SK-N-MC (cell line): Measurements from ENCODE around the gene CPEB2.

Source experiments
- DNase-seq: peaks from one replicate; pipeline ENCODE4 v3.0.0-alpha.2; 2011; ENCODE audit warnings: low read depth, low spot score
- H3K27ac ChIP-seq: fragments of 200-600 bp; sonication (generic); 2 replicates; pipeline ENCODE4 v1.5.1; 2016; ENCODE audit warnings: mixed run types
- H3K36me3 ChIP-seq: fragments of 200-600 bp; sonication (generic); 2 replicates; pipeline ENCODE4 v1.6.1; 2017; ENCODE audit warnings: antibody characterized with exemption, low read length, mixed read lengths; ENCODE audit not compliant: insufficient read depth
- H3K4me3 ChIP-seq: fragments of 200-600 bp; sonication (generic); 2 replicates; pipeline ENCODE4 v1.5.1; 2016
- H3K9ac ChIP-seq: fragments of 200-600 bp; sonication (generic); 2 replicates; pipeline ENCODE4 v1.8.0; 2017; ENCODE audit warnings: mixed run types, mixed read lengths; ENCODE audit not compliant: insufficient read length
- H3K9me3 ChIP-seq: fragments of 200-600 bp; sonication (generic); 2 replicates; pipeline ENCODE4 v1.6.1; 2017; ENCODE audit warnings: low read depth, mild to moderate bottlenecking, antibody characterized with exemption, low read length, moderate library complexity, mixed read lengths
- EZH2 ChIP-seq: fragments of 200-600 bp; sonication (generic); IDR thresholded peaks from one replicate; pipeline ENCODE4 v1.6.1; 2017; ENCODE audit warnings: antibody characterized with exemption
- FOXP2 ChIP-seq: optimal IDR thresholded peaks from 2 replicates; pipeline ENCODE3; 2011; ENCODE audit warnings: mild to moderate bottlenecking, moderate library complexity; ENCODE audit not compliant: insufficient read depth; ENCODE audit errors: extremely low read length, control extremely low read depth
- POLR2AphosphoS5 ChIP-seq: IDR thresholded peaks from 2 replicates; pipeline ENCODE4 v1.6.1; 2012; ENCODE audit warnings: mild to moderate bottlenecking, low read depth, low read length, borderline replicate concordance

The CPEB2 gene

DNA sequence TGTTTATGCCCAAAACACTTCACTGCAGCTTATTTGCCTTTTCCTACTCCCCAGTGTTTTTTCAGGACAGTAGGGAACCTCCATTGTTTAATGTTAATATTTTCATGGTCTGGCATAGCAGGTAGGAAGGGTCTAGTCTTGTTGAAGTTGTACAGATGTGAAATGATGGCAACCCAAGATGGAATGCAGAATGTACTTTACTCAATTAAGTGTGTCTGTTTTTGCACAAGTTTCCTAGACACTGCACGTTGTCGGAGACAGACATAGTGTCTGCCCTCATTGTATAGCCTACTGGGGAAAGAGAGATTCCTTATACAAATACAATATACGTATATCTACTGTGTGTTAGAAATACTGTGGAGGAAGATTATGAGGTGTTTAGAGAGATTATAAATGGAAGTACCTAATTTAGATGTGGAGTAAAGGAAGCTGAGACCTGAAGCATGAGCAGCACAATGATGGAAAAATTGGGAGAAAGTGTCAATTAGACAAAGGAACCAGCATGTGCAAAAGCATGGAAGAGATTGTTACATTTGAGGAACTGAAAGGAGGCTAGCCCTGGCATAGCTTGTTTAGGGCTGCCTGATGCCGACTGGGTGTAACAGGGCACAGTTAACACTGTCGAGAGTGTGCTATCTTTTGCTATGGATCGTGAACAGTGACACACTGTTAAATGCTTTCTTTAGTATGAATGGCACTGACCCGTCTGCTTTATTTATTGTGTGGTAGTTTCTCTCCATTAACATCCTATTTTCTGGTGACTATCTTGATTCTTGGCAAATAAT is 18.4 kb downstream of the CPEB2 start:
- Histone ChIP-seq H3K4me3 (no peak overlapping the region), H3K9ac (no peak overlapping the region), H3K36me3 (peaks cover 93% of the 10 kb centered on the region), H3K9me3 (no peaks in the 10 kb centered on the region), H3K27ac (peak overlapping the region; percentile 76)
- TF ChIP-seq POLR2AphosphoS5 (no peak), FOXP2 (no peak), EZH2 (no peak)
- no peak for DNase-seq

DNA sequence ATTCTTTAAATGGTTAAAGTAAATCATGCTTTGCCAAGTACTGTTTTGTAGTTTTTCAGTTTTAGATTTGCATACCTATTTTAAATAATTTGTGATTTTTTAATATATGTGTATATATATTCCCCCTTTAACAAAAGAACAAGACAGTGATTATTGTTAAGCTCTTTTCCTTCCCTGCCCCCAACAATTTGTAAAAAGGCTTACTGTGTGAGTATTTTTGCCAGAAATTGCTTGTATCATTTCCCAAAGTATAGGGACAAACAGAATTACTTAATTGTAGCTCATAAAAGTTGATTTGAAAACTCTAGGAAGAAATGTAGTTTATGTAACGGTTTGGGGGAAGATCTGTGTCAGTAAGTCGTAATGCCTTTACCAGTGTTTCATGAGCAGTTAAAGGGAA is 19.0 kb downstream of the CPEB2 start:
- no peak overlapping the region for H3K4me3 ChIP-seq
- peaks cover 93% of the 10 kb centered on the region for H3K36me3 ChIP-seq
- no peak for DNase-seq
- H3K9me3 ChIP-seq: no peaks in the 10 kb centered on the region
- no peak for TF ChIP-seq FOXP2
- no peak for TF ChIP-seq POLR2AphosphoS5
- TF ChIP-seq EZH2: no peak
- peak overlapping the region; percentile 76 for H3K27ac ChIP-seq
- no peak overlapping the region for H3K9ac ChIP-seq

DNA sequence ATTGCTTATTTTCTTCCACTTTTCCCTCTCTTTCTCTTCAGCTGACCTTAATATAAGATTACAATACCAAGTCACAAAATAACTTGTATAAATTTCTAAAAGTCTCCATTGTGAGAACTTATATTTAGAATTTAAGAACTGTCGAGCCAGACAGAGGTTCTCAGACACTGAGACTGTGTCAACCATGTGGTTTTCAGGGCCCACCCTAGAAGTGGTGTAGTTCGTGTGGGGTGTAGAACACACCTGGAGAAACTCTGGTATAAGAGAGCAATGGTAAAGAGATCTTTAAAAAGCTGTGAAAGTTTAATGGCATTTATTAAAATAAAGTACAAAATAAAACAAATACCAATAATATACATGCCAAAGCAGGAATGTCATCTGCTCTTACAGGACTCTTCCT is 19.7 kb downstream of the CPEB2 start:
- peaks cover 93% of the 10 kb centered on the region for H3K36me3 ChIP-seq
- H3K9me3 ChIP-seq: no peaks in the 10 kb centered on the region
- no peak for DNase-seq
- peak overlapping the region; percentile 76 for H3K27ac ChIP-seq
- H3K4me3 ChIP-seq: no peak overlapping the region
- no peak overlapping the region for H3K9ac ChIP-seq
- no peak for TF ChIP-seq EZH2

- TF ChIP-seq POLR2AphosphoS5 (no peak), EZH2 (no peak), FOXP2 (no peak)
- Histone ChIP-seq H3K36me3 (peaks cover 94% of the 10 kb centered on the region), H3K9me3 (no peaks in the 10 kb centered on the region), H3K9ac (no peak overlapping the region), H3K4me3 (no peak overlapping the region), H3K27ac (no peak overlapping the region)
- no peak for DNase-seq
Measured at GRCh38 chr4:15024386-15024785, 22.1 kb downstream of the CPEB2 start.

DNA sequence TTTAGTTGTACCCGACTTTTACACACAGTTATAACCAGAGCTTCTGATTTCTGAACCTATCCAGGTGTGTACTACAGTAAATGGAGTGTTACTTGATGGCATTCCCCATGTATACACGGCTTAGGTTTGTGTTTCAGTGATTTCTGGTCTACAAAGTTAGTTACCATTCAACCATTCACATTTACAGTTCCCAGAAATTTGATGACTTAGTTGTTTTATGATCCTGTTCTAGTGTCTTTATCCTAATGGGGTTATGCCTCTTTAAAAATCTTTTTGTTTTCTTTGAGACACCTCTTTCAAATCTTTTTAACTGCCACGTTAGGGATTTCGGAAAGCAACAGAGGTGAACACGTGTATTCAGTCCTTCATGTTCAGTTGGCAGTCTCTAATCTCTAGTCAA is 23.4 kb downstream of the CPEB2 start:
- Histone ChIP-seq H3K4me3 (no peak overlapping the region), H3K36me3 (peaks cover 94% of the 10 kb centered on the region), H3K27ac (no peak overlapping the region), H3K9me3 (no peaks in the 10 kb centered on the region), H3K9ac (no peak overlapping the region)
- TF ChIP-seq POLR2AphosphoS5 (no peak), EZH2 (no peak), FOXP2 (no peak)
- DNase-seq: no peak

DNA sequence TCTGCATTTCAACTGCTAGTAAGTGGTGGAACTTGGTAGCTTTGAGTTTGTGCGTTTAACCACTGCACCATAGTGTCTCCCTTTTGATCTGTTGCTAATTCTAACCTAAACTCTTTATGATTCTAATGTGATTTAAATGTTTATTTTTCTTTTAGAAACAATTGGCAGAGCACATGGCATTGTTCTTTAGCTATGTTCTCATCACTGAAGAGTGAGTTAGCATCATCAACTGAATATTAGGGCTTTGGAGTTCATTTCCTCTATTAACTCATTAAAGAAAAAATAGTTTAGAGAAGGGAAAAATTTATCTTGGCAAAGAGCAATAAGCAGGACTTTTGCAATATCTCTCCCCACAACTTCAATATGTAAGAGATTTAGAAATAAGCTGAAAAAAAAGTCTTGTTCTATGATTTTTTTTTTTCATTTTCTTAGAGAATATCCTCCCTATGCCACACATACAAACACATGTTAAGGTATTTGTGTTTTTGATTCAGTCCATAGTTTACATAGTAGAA is 25.7 kb downstream of the CPEB2 start:
- no peak overlapping the region for H3K9ac ChIP-seq
- H3K36me3 ChIP-seq: peaks cover 93% of the 10 kb centered on the region
- no peak overlapping the region for H3K4me3 ChIP-seq
- no peak for TF ChIP-seq EZH2
- TF ChIP-seq POLR2AphosphoS5: no peak
- TF ChIP-seq FOXP2: no peak
- no peaks in the 10 kb centered on the region for H3K9me3 ChIP-seq
- no peak for DNase-seq
- peak overlapping the region; percentile 31; the same call in 1 of the 2 replicates for H3K27ac ChIP-seq

GRCh38 chr4:15031197-15031596 is 28.9 kb downstream of the CPEB2 start:
- no peak overlapping the region for H3K9ac ChIP-seq
- DNase-seq: no peak

GRCh38 chr4:15031993-15032675 is 29.9 kb downstream of the CPEB2 start:
- TF ChIP-seq EZH2: no peak
- no peak for TF ChIP-seq POLR2AphosphoS5
- no peak for TF ChIP-seq FOXP2
- Histone ChIP-seq H3K36me3 (peaks cover 82% of the 10 kb centered on the region), H3K4me3 (no peak overlapping the region), H3K9ac (no peak overlapping the region), H3K9me3 (no peaks in the 10 kb centered on the region), H3K27ac (no peak overlapping the region)
- DNase-seq: no peak

More at GRCh38 chr4:15031197-15031596, 28.9 kb downstream of the CPEB2 start:
- H3K4me3 ChIP-seq: no peak overlapping the region
- peaks cover 91% of the 10 kb centered on the region for H3K36me3 ChIP-seq
- H3K27ac ChIP-seq: no peak overlapping the region
- TF ChIP-seq FOXP2: no peak
- TF ChIP-seq EZH2: no peak
- TF ChIP-seq POLR2AphosphoS5: no peak
- H3K9me3 ChIP-seq: no peaks in the 10 kb centered on the region
